GM23338 (cell line): Measurements from ENCODE around the gene SCN4A. TPM values are rescaled to one million over a fixed set of nuclear protein-coding genes. Genes with fewer than 3 reads are reported as not detected.
"Not testable (repeated sequence)": the region's sequence is repeated elsewhere in the genome, so short reads cannot be mapped to it uniquely, and the experiment has no call there.

ENCODE experiments used
- ATAC-seq: fragments of 200-7000 bp; cut with Tn5 transposase; 3 replicates; pipeline ENCODE4 v1.9.1; 2020
- DNase-seq: peaks from one replicate; pipeline ENCODE4 v3.0.0-alpha.2; 2015; ENCODE audit warnings: low spot score
- H2AFZ ChIP-seq: fragments of 200-600 bp; sonication (generic); 2 replicates; pipeline ENCODE4 v1.8.0; 2016; ENCODE audit warnings: antibody characterized with exemption, mild to moderate bottlenecking, moderate library complexity
- H3F3A ChIP-seq: fragments of 200-600 bp; sonication (generic); replicated peaks from 2 replicates; pipeline ENCODE4 v1.8.0; 2017; ENCODE audit warnings: antibody characterized with exemption, mixed run types, low read depth
- H3K27ac ChIP-seq: fragments of 200-600 bp; sonication (generic); 2 replicates; pipeline ENCODE4 v1.6.1; 2016; ENCODE audit warnings: low read depth
- H3K27me3 ChIP-seq: fragments of 200-600 bp; sonication (generic); 2 replicates; pipeline ENCODE4 v1.8.0; 2016; ENCODE audit warnings: mild to moderate bottlenecking, mixed run types, moderate library complexity; ENCODE audit not compliant: insufficient read depth
- H3K36me3 ChIP-seq: fragments of 200-600 bp; sonication (generic); 2 replicates; pipeline ENCODE4 v1.8.0; 2016; ENCODE audit warnings: mild to moderate bottlenecking; ENCODE audit not compliant: insufficient read depth
- H3K4me1 ChIP-seq: fragments of 200-600 bp; sonication (generic); 2 replicates; pipeline ENCODE4 v1.8.0; 2016; ENCODE audit warnings: mild to moderate bottlenecking, moderate library complexity; ENCODE audit not compliant: insufficient read depth
- H3K4me2 ChIP-seq: fragments of 200-600 bp; sonication (generic); 2 replicates; pipeline ENCODE4 v1.7.1; 2017; ENCODE audit warnings: mixed run types
- H3K4me3 ChIP-seq: fragments of 200-600 bp; sonication (generic); 2 replicates; pipeline ENCODE4 v1.6.1; 2016; ENCODE audit warnings: mixed run types
- H3K79me2 ChIP-seq: fragments of 200-600 bp; sonication (generic); replicated peaks from 2 replicates; pipeline ENCODE4 v1.8.0; 2017; ENCODE audit warnings: mild to moderate bottlenecking; ENCODE audit not compliant: insufficient read depth
- H3K9me2 ChIP-seq: fragments of 200-600 bp; sonication (generic); 2 replicates; pipeline ENCODE4 v1.8.0; 2017; ENCODE audit not compliant: insufficient read depth
- H4K20me1 ChIP-seq: fragments of 200-600 bp; sonication (generic); replicated peaks from 2 replicates; pipeline ENCODE4 v1.8.0; 2017; ENCODE audit warnings: mild to moderate bottlenecking; ENCODE audit not compliant: insufficient read depth
- H3K27ac Mint-ChIP-seq: 2 replicates; pipeline ENCODE4 v1.8.0; 2020; ENCODE audit warnings: inconsistent platforms, mild to moderate bottlenecking, moderate library complexity, mixed read lengths
- H3K27me3 Mint-ChIP-seq: 3 replicates; pipeline ENCODE4 v1.8.0; 2022; ENCODE audit warnings: low read depth, mild to moderate bottlenecking, moderate library complexity, mixed read lengths, inconsistent platforms; ENCODE audit not compliant: insufficient read depth, poor library complexity
- H3K36me3 Mint-ChIP-seq: 3 replicates; pipeline ENCODE4 v1.8.0; 2021; ENCODE audit warnings: low read depth, mild to moderate bottlenecking, inconsistent platforms, moderate library complexity, mixed read lengths
- H3K4me1 Mint-ChIP-seq: 3 replicates; pipeline ENCODE4 v1.8.0; 2020; ENCODE audit warnings: mild to moderate bottlenecking, inconsistent platforms, mixed read lengths
- H3K4me3 Mint-ChIP-seq: 3 replicates; pipeline ENCODE4 v1.8.0; 2021; ENCODE audit warnings: moderate library complexity, mild to moderate bottlenecking, inconsistent platforms, mixed read lengths
- H3K9me3 Mint-ChIP-seq: 3 replicates; pipeline ENCODE4 v1.8.0; 2020; ENCODE audit warnings: moderate library complexity, mild to moderate bottlenecking, inconsistent platforms, mixed read lengths
- CREB1 ChIP-seq: fragments of 250-450 bp; sonication (Bioruptor Pico); IDR thresholded peaks from 2 replicates; pipeline ENCODE4 v1.5.0; 2020; ENCODE audit warnings: low read depth, mild to moderate bottlenecking, moderate library complexity
- EZH2phosphoT487 ChIP-seq: fragments of 200-600 bp; sonication (generic); IDR thresholded peaks from one replicate; pipeline ENCODE4 v1.8.1; 2018; ENCODE audit warnings: antibody characterized with exemption; ENCODE audit not compliant: unreplicated experiment
- JUNB ChIP-seq: IDR thresholded peaks from one replicate; pipeline ENCODE4 v1.6.1; 2016; ENCODE audit warnings: antibody characterized with exemption; ENCODE audit not compliant: unreplicated experiment
- POLR2AphosphoS5 ChIP-seq: IDR thresholded peaks from 2 replicates; pipeline ENCODE4 v1.6.1; 2016; ENCODE audit warnings: antibody characterized with exemption, low read depth
- ZNF114 ChIP-seq: fragments of 250-450 bp; sonication (Bioruptor Pico); IDR thresholded peaks from 2 replicates; pipeline ENCODE4 v1.5.0; 2020; ENCODE audit warnings: mild to moderate bottlenecking, moderate library complexity
- ZNF331 ChIP-seq: fragments of 250-450 bp; sonication (Bioruptor Pico); IDR thresholded peaks from 2 replicates; pipeline ENCODE4 v1.5.0; 2020; ENCODE audit warnings: low read depth, mild to moderate bottlenecking, moderate library complexity
- polyA plus RNA-seq: library from polyadenylated mRNA; unstranded; fragments of >200 nt; fragmentation: Nextera tagmentation; extraction: Ambion mirVana; gene quantifications from 2 replicates; pipeline ENCODE4 v1.2.1, GENCODE V29; 2016
- total RNA-seq: library from RNA; depleted of rRNA; stranded (reverse); fragments of >200 nt; shearing (Covaris generic); gene quantifications from 2 replicates; pipeline ENCODE4 v1.2.3, GENCODE V29; 2014
- TF ChIP-seq, protein P1 (sequence below): IDR thresholded peaks from 2 replicates; pipeline ENCODE4 v1.6.1; 2016; ENCODE audit warnings: antibody characterized with exemption
- TF ChIP-seq, protein P2 (sequence below): fragments of 250-450 bp; sonication (Bioruptor Pico); IDR thresholded peaks from 2 replicates; pipeline ENCODE4 v1.5.0; 2020; ENCODE audit warnings: mild to moderate bottlenecking, moderate library complexity
- TF ChIP-seq, protein P3 (sequence below): IDR thresholded peaks from one replicate; pipeline ENCODE4 v1.6.1; 2018; ENCODE audit warnings: antibody characterized with exemption; ENCODE audit not compliant: unreplicated experiment
- TF ChIP-seq, protein P4 (sequence below), 2 experiments: fragments of 200-600 bp in 1 of 2; sonication (generic) in 1 of 2; conservative IDR thresholded peaks; 2 replicates each; pipeline versions ENCODE4 v1.5.1 to v1.6.1; 2016 to 2017; ENCODE audit warnings: antibody characterized with exemption in 2 of 2, low read depth in 2 of 2, mild to moderate bottlenecking in 2 of 2, moderate library complexity in 1 of 2

Gene SCN4A
- total and polyA plus RNA-seq, 2 experiments from 2014 or later: 2.3 to 7.9 TPM

DNA sequence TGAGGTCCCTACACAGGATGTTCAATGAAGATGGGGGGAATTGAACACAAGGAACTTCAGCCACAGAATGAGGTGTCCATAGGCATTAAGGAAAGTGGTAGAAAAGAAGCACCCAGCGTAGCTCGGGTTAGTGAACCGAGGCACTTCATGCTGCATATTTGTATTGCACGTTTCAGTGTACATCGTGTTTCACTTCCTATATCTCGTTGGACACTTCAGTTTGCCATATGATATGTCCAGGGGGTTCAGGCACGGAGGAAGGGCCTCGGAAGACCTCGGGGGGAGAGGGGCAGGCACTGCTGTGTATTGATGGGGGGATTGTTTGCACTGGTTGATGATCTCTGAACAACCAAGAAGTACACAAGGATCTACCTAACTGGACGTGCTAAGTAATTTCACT lies 57.0 kb downstream of the SCN4A start:
- H4K20me1 ChIP-seq, H2AFZ ChIP-seq, H3K36me3 ChIP-seq, H3F3A ChIP-seq, H3K9me3 Mint-ChIP-seq, H3K4me1 ChIP-seq, H3K36me3 Mint-ChIP-seq, H3K4me3 ChIP-seq, ATAC-seq, H3K4me2 ChIP-seq, H3K27ac Mint-ChIP-seq, H3K79me2 ChIP-seq, H3K27ac ChIP-seq, DNase-seq, H3K27me3 ChIP-seq, H3K9me2 ChIP-seq, H3K4me3 Mint-ChIP-seq: not testable (repeated sequence)
- H3K4me1 Mint-ChIP-seq: peaks cover 30% of the 10 kb centered on the region
- peaks cover 25% of the 10 kb centered on the region for H3K27me3 Mint-ChIP-seq

DNA sequence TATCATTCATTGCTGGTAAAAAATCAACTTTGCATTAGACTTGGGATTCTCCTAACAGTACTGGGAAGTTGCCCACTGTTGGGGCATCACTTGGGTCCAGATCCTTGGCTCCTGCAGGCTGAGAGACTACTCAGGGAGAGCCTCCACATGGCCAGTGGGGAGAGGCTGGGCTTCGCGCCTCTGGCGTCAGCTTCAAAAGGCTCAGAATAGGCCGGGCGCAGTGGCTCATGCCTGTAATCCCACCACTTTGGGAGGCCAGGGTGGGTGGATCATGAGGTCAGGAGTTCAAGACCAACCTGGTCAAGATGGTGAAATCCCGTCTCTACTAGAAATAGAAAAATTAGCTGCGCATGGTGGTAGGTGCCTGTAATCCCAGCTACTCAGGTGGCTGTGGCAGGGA lies 58.2 kb downstream of the SCN4A start:
- Histone ChIP-seq H3K4me3 (no peak overlapping the region), H3K36me3 (no peaks in the 10 kb centered on the region), H4K20me1 (no peaks in the 10 kb centered on the region), H3K4me2 (no peak overlapping the region), H3K9me2 (no peaks in the 10 kb centered on the region), H2AFZ (no peak overlapping the region), H3K79me2 (no peaks in the 10 kb centered on the region), H3K4me1 (peaks cover 2% of the 10 kb centered on the region; the same call in 1 of the 2 replicates), H3K27me3 (no peaks in the 10 kb centered on the region), H3F3A (no peaks in the 10 kb centered on the region), H3K27ac (no peak overlapping the region)
- DNase-seq: no peak
- no peak for ATAC-seq
- Mint-ChIP-seq H3K4me1 (peaks cover 29% of the 10 kb centered on the region), H3K27ac (no peak overlapping the region), H3K27me3 (peaks cover 21% of the 10 kb centered on the region), H3K4me3 (no peak overlapping the region), H3K9me3 (no peaks in the 10 kb centered on the region), H3K36me3 (no peaks in the 10 kb centered on the region)
- TF ChIP-seq, protein P1, sequence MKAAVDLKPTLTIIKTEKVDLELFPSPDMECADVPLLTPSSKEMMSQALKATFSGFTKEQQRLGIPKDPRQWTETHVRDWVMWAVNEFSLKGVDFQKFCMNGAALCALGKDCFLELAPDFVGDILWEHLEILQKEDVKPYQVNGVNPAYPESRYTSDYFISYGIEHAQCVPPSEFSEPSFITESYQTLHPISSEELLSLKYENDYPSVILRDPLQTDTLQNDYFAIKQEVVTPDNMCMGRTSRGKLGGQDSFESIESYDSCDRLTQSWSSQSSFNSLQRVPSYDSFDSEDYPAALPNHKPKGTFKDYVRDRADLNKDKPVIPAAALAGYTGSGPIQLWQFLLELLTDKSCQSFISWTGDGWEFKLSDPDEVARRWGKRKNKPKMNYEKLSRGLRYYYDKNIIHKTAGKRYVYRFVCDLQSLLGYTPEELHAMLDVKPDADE: no peak
- no peak for TF ChIP-seq ZNF331 (CRISPR knock-in tag)
- TF ChIP-seq ZNF114 (CRISPR knock-in tag): no peak
- TF ChIP-seq, protein P2, sequence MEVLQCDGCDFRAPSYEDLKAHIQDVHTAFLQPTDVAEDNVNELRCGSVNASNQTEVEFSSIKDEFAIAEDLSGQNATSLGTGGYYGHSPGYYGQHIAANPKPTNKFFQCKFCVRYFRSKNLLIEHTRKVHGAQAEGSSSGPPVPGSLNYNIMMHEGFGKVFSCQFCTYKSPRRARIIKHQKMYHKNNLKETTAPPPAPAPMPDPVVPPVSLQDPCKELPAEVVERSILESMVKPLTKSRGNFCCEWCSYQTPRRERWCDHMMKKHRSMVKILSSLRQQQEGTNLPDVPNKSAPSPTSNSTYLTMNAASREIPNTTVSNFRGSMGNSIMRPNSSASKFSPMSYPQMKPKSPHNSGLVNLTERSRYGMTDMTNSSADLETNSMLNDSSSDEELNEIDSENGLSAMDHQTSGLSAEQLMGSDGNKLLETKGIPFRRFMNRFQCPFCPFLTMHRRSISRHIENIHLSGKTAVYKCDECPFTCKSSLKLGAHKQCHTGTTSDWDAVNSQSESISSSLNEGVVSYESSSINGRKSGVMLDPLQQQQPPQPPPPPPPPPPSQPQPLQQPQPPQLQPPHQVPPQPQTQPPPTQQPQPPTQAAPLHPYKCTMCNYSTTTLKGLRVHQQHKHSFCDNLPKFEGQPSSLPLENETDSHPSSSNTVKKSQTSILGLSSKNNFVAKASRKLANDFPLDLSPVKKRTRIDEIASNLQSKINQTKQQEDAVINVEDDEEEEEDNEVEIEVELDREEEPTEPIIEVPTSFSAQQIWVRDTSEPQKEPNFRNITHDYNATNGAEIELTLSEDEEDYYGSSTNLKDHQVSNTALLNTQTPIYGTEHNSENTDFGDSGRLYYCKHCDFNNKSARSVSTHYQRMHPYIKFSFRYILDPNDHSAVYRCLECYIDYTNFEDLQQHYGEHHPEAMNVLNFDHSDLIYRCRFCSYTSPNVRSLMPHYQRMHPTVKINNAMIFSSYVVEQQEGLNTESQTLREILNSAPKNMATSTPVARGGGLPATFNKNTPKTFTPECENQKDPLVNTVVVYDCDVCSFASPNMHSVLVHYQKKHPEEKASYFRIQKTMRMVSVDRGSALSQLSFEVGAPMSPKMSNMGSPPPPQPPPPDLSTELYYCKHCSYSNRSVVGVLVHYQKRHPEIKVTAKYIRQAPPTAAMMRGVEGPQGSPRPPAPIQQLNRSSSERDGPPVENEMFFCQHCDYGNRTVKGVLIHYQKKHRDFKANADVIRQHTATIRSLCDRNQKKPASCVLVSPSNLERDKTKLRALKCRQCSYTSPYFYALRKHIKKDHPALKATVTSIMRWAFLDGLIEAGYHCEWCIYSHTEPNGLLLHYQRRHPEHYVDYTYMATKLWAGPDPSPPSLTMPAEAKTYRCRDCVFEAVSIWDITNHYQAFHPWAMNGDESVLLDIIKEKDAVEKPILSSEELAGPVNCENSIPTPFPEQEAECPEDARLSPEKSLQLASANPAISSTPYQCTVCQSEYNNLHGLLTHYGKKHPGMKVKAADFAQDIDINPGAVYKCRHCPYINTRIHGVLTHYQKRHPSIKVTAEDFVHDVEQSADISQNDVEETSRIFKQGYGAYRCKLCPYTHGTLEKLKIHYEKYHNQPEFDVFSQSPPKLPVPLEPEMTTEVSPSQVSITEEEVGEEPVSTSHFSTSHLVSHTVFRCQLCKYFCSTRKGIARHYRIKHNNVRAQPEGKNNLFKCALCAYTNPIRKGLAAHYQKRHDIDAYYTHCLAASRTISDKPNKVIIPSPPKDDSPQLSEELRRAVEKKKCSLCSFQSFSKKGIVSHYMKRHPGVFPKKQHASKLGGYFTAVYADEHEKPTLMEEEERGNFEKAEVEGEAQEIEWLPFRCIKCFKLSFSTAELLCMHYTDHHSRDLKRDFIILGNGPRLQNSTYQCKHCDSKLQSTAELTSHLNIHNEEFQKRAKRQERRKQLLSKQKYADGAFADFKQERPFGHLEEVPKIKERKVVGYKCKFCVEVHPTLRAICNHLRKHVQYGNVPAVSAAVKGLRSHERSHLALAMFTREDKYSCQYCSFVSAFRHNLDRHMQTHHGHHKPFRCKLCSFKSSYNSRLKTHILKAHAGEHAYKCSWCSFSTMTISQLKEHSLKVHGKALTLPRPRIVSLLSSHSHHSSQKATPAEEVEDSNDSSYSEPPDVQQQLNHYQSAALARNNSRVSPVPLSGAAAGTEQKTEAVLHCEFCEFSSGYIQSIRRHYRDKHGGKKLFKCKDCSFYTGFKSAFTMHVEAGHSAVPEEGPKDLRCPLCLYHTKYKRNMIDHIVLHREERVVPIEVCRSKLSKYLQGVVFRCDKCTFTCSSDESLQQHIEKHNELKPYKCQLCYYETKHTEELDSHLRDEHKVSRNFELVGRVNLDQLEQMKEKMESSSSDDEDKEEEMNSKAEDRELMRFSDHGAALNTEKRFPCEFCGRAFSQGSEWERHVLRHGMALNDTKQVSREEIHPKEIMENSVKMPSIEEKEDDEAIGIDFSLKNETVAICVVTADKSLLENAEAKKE (CRISPR knock-in tag): no peak
- TF ChIP-seq, protein P3, sequence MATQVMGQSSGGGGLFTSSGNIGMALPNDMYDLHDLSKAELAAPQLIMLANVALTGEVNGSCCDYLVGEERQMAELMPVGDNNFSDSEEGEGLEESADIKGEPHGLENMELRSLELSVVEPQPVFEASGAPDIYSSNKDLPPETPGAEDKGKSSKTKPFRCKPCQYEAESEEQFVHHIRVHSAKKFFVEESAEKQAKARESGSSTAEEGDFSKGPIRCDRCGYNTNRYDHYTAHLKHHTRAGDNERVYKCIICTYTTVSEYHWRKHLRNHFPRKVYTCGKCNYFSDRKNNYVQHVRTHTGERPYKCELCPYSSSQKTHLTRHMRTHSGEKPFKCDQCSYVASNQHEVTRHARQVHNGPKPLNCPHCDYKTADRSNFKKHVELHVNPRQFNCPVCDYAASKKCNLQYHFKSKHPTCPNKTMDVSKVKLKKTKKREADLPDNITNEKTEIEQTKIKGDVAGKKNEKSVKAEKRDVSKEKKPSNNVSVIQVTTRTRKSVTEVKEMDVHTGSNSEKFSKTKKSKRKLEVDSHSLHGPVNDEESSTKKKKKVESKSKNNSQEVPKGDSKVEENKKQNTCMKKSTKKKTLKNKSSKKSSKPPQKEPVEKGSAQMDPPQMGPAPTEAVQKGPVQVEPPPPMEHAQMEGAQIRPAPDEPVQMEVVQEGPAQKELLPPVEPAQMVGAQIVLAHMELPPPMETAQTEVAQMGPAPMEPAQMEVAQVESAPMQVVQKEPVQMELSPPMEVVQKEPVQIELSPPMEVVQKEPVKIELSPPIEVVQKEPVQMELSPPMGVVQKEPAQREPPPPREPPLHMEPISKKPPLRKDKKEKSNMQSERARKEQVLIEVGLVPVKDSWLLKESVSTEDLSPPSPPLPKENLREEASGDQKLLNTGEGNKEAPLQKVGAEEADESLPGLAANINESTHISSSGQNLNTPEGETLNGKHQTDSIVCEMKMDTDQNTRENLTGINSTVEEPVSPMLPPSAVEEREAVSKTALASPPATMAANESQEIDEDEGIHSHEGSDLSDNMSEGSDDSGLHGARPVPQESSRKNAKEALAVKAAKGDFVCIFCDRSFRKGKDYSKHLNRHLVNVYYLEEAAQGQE: no peak
- TF ChIP-seq EZH2phosphoT487: no peak
- no peak for TF ChIP-seq POLR2AphosphoS5
- no peak for TF ChIP-seq CREB1
- TF ChIP-seq JUNB: no peak
- TF ChIP-seq, protein P4, sequence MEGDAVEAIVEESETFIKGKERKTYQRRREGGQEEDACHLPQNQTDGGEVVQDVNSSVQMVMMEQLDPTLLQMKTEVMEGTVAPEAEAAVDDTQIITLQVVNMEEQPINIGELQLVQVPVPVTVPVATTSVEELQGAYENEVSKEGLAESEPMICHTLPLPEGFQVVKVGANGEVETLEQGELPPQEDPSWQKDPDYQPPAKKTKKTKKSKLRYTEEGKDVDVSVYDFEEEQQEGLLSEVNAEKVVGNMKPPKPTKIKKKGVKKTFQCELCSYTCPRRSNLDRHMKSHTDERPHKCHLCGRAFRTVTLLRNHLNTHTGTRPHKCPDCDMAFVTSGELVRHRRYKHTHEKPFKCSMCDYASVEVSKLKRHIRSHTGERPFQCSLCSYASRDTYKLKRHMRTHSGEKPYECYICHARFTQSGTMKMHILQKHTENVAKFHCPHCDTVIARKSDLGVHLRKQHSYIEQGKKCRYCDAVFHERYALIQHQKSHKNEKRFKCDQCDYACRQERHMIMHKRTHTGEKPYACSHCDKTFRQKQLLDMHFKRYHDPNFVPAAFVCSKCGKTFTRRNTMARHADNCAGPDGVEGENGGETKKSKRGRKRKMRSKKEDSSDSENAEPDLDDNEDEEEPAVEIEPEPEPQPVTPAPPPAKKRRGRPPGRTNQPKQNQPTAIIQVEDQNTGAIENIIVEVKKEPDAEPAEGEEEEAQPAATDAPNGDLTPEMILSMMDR (conservative IDR thresholded peaks at IDR 0.05; ENCODE audit: low read depth in 2 of 2): no peak
